GM18517 (cell line): ENCODE measurements around the gene PTH2R.

Experiments used
- ATAC-seq: cut with Tn5 transposase; IDR thresholded peaks from one replicate; pipeline ENCODE4 v1.9.1; 2021; ENCODE audit warnings: mild to moderate bottlenecking, moderate library complexity; ENCODE audit not compliant: unreplicated experiment

Gene PTH2R

GRCh38 chr2:208541989-208542464 lies 135.4 kb downstream of the PTH2R start:
- no peak for ATAC-seq

GRCh38 chr2:208542465-208543041 lies 136.0 kb downstream of the PTH2R start:
- no peak for ATAC-seq
